Mesothelial cell of epicardium (in vitro differentiated cells): ENCODE measurements around the gene RBSN. TPM values are rescaled to one million over a fixed set of nuclear protein-coding genes. Genes with fewer than 3 reads are reported as not detected.

ENCODE experiments used
- DNase-seq, 2 experiments: peaks; one replicate each; pipeline ENCODE4 v3.0.0; 2021; ENCODE audit warnings: low spot score in 2 of 2; ENCODE audit not compliant: unreplicated experiment in 2 of 2
- H3K27ac Mint-ChIP-seq: 2 replicates; pipeline ENCODE4 v1.8.0; 2021; ENCODE audit warnings: mixed read lengths
- H3K27me3 Mint-ChIP-seq: 2 replicates; pipeline ENCODE4 v1.8.0; 2021; ENCODE audit warnings: low read depth, mixed read lengths
- H3K36me3 Mint-ChIP-seq: 2 replicates; pipeline ENCODE4 v1.8.0; 2021; ENCODE audit warnings: mixed read lengths
- H3K4me1 Mint-ChIP-seq: 2 replicates; pipeline ENCODE4 v1.8.0; 2021; ENCODE audit warnings: mixed read lengths
- H3K4me3 Mint-ChIP-seq: 2 replicates; pipeline ENCODE4 v1.8.0; 2021; ENCODE audit warnings: mild to moderate bottlenecking, moderate library complexity, mixed read lengths
- H3K9me3 Mint-ChIP-seq: 2 replicates; pipeline ENCODE4 v1.8.0; 2021; ENCODE audit warnings: mixed read lengths
- total RNA-seq: library from RNA; stranded (reverse); gene quantifications from 3 replicates; pipeline ENCODE4 v1.2.1, GENCODE V29; 2021
- TF ChIP-seq, protein P1 (sequence below): fragments of 200-600 bp; sonication (generic); IDR thresholded peaks from one replicate; pipeline ENCODE4 v1.5.0; 2021; ENCODE audit warnings: antibody characterized with exemption; ENCODE audit not compliant: unreplicated experiment

RBSN gene
- total RNA-seq, 1 donor from 2014 or later = 35.8 TPM

DNA sequence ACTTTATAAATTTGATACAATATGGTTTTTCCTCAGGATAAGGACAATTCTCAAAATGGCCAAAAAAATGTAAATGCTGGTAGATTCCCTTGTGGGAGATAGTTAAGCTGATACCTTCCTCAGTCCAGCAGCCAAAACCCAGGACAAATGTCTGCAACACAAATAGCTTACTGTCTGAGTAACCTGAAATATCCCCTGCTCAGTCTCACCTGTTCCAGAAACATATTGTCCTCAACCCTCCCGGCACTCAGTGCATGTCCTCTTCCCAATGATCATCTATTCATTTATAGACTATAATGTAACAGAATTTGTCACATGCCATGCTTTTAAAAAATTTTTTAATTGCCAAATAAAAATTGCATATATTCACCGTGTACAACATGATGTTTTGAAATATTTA, 12.2 kb downstream of the RBSN start:
- Mint-ChIP-seq H3K9me3 (no peaks in the 10 kb centered on the region), H3K4me3 (no peak overlapping the region), H3K27ac (no peak overlapping the region), H3K27me3 (no peaks in the 10 kb centered on the region), H3K4me1 (no peaks in the 10 kb centered on the region), H3K36me3 (peaks cover 40% of the 10 kb centered on the region)
- no peak for DNase-seq
- TF ChIP-seq, protein P1, sequence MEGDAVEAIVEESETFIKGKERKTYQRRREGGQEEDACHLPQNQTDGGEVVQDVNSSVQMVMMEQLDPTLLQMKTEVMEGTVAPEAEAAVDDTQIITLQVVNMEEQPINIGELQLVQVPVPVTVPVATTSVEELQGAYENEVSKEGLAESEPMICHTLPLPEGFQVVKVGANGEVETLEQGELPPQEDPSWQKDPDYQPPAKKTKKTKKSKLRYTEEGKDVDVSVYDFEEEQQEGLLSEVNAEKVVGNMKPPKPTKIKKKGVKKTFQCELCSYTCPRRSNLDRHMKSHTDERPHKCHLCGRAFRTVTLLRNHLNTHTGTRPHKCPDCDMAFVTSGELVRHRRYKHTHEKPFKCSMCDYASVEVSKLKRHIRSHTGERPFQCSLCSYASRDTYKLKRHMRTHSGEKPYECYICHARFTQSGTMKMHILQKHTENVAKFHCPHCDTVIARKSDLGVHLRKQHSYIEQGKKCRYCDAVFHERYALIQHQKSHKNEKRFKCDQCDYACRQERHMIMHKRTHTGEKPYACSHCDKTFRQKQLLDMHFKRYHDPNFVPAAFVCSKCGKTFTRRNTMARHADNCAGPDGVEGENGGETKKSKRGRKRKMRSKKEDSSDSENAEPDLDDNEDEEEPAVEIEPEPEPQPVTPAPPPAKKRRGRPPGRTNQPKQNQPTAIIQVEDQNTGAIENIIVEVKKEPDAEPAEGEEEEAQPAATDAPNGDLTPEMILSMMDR = no peak

DNA sequence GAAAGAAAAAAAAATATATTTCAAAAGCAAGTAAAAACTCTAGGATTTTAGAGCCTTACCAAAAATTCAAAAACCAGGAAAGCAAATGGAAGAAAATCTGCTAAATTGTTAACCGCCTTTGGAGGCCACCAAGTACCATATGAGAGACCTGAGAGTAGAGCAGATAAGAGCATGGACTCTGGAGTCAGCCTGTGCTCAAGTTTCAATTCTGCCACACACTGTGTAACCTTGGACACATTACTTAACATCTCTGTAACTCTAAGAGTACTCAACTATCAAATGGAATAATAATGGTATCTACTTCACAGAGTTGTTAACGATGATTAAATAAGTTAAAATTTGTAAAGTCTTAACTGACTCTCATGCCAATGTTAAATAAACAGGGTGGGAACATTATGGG, 12.7 kb downstream of the RBSN start:
- Mint-ChIP-seq H3K4me1 (no peaks in the 10 kb centered on the region), H3K27ac (no peak overlapping the region), H3K27me3 (no peaks in the 10 kb centered on the region), H3K9me3 (no peaks in the 10 kb centered on the region), H3K4me3 (no peak overlapping the region), H3K36me3 (peaks cover 42% of the 10 kb centered on the region)
- TF ChIP-seq, protein P1 = no peak
- DNase-seq = no peak

DNA sequence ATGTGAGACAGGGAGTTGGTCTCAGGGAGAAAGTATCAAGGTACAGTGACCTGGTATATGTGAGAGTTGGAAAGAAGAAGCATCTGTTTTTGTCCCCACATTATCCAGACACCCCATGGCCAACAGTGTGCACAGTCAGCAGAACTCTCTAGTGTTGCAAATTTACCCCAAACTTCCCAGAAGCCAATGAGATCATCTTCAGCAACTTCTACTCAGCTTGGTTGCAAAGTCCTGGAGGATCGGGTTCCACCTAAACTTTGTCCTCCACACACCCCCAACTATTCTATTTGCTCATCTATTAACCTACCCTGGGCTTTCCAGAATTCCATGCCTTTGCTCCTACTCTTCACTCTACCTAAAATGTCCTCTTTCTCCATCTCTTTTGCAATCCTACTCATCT, 15.7 kb downstream of the RBSN start:
- H3K9me3 Mint-ChIP-seq = no peaks in the 10 kb centered on the region
- DNase-seq = no peak
- H3K4me3 Mint-ChIP-seq = no peak overlapping the region
- peaks cover 50% of the 10 kb centered on the region for H3K36me3 Mint-ChIP-seq
- TF ChIP-seq, protein P1 = no peak
- H3K27ac Mint-ChIP-seq = no peak overlapping the region
- no peaks in the 10 kb centered on the region for H3K4me1 Mint-ChIP-seq
- no peaks in the 10 kb centered on the region for H3K27me3 Mint-ChIP-seq

DNA sequence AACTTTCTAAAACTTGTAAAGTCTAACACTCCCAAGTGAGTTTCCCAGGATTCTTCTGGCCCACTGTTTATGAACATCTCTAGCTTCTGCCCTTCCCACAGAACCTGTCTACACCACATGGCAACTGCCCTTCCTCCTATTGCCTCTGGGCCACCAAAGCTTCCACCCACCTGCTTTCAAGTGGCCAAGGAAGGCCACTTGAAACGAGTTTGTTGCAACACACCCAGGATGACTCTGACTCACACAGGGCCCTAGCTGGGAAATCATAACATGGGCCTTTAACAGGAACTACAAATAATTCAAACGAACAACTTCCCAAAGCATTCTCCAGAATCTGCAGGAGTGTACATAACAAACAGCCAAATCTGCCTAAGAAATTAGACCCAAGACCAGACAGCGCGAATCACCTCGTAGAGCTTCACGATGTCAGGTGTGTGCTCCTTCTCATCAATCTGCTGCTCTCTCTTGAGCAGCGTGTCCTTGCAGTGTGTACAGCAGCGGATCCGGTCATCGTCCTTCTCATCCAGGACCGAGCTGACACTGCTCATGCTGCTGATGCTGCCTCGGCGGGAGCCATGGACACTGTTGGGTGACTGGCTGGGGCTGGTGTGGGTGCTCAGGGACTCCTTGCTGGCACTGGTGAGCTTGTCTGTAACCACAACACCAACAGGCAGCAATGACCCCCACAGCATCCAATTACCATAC, 16.8 kb downstream of the RBSN start:
- TF ChIP-seq, protein P1 = no peak
- no peaks in the 10 kb centered on the region for H3K4me1 Mint-ChIP-seq
- peaks cover 55% of the 10 kb centered on the region for H3K36me3 Mint-ChIP-seq
- DNase-seq = no peak
- no peaks in the 10 kb centered on the region for H3K27me3 Mint-ChIP-seq
- H3K4me3 Mint-ChIP-seq = no peak overlapping the region
- no peak overlapping the region for H3K27ac Mint-ChIP-seq
- no peaks in the 10 kb centered on the region for H3K9me3 Mint-ChIP-seq

DNA sequence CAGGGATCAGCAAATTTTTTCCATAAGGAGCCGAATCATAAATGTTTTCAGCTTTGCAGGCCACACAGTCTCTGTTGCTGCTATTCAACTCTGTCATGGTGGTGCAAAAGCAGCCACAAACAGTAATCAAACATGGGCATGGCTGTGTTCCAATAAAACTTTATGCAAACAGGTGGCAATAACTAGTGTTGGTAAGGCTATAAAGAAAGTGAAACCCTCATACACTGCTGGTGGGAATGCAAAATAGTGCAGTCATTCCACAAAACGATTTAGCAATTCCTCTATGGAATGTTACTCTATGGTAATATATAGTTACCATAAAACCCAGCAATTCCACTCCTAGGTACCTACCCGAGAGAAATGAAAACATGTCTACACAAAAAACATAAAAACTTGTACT, 19.9 kb downstream of the RBSN start:
- Mint-ChIP-seq H3K4me3 (no peak overlapping the region), H3K27me3 (no peaks in the 10 kb centered on the region), H3K36me3 (peaks cover 55% of the 10 kb centered on the region), H3K9me3 (no peaks in the 10 kb centered on the region), H3K4me1 (no peaks in the 10 kb centered on the region), H3K27ac (no peak overlapping the region)
- TF ChIP-seq, protein P1 = no peak
- no peak for DNase-seq
